ENCODE data around the gene CTBP1.

CTBP1 gene

DNA sequence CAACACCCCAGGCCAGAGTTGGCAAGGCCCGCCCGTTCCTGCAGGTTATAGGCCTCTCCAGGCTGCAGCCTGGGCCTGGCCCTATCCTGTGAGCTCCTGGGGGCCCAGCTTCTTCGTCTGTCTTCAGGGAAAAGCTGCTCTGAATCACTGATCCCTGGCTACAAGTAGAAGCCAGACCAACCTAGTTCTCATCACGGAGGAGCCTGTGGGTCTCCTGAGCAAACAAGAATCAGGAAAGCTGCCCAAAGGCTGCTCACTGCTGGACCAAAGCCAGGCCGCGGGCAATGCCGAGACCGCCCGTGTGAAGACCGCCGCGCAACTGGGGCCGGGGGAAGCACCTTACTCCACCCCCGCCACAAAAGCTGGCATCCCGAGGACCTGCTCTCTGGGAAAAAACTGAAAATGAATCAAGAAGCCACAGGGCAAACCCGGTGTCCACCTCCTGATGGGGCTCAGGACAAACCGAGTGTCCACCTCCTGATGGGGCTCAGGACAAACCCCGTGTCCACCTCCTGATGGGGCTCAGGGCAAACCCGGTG, 12.8 kb downstream of the CTBP1 start:
- Histone ChIP-seq H3K9me3 (ENCODE audit: severe bottlenecking) (no peaks in the 10 kb centered on the region), H3K36me3 (peaks cover 79% of the 10 kb centered on the region), H3K4me3 (ENCODE audit: low read depth, low read length) (no peak overlapping the region), H3K27ac (no peak overlapping the region), H3K27me3 (ENCODE audit: insufficient read depth, low read depth, severe bottlenecking) (no peaks in the 10 kb centered on the region)
- no peak for DNase-seq
- TF ChIP-seq, protein P1, sequence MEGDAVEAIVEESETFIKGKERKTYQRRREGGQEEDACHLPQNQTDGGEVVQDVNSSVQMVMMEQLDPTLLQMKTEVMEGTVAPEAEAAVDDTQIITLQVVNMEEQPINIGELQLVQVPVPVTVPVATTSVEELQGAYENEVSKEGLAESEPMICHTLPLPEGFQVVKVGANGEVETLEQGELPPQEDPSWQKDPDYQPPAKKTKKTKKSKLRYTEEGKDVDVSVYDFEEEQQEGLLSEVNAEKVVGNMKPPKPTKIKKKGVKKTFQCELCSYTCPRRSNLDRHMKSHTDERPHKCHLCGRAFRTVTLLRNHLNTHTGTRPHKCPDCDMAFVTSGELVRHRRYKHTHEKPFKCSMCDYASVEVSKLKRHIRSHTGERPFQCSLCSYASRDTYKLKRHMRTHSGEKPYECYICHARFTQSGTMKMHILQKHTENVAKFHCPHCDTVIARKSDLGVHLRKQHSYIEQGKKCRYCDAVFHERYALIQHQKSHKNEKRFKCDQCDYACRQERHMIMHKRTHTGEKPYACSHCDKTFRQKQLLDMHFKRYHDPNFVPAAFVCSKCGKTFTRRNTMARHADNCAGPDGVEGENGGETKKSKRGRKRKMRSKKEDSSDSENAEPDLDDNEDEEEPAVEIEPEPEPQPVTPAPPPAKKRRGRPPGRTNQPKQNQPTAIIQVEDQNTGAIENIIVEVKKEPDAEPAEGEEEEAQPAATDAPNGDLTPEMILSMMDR (IDR thresholded peaks at IDR 0.05; ENCODE audit: low read depth, low read length): no peak

DNA sequence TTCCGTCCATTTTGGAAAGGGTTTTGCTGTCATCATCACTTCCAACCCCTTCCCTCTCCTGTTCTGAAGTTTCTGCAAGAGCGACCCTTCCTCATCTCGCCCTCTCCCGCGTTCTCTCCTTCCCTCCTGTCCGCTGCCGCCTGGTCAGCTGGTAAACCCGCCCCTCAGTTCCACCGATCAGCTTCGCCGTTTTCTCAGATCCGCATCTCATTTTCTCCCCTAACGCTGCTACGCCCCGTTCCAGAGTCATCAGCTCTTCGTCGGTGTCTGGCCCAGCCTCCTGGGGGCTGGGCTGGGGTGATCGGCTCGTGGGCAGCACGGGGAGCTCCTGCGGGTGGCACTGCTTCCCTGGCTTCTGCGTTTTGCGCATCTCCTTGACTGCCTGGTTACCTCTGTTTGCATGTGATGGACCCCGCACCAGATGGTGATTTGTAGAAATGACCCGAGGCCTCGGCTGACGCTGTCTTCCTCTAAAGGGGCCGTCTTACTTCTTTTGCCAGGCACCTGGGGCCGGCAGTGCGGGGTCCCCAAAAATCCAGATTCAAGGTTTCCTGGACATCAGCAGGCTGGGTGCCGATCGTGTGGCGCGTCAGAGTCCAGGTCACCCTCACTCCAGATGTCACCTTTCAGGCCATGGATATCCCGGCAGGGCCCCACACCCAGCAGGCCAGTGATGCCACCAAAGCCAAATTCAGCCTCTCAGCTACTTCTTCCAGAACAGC, 13.4 kb downstream of the CTBP1 start:
- H3K27ac ChIP-seq: no peak overlapping the region
- peaks cover 79% of the 10 kb centered on the region for H3K36me3 ChIP-seq
- no peaks in the 10 kb centered on the region for H3K27me3 ChIP-seq (ENCODE audit: insufficient read depth, low read depth, severe bottlenecking)
- DNase-seq: no peak
- H3K4me3 ChIP-seq (ENCODE audit: low read depth, low read length): no peak overlapping the region
- TF ChIP-seq, protein P1 (IDR thresholded peaks at IDR 0.05; ENCODE audit: low read depth, low read length): no peak
- H3K9me3 ChIP-seq (ENCODE audit: severe bottlenecking): no peaks in the 10 kb centered on the region

DNA sequence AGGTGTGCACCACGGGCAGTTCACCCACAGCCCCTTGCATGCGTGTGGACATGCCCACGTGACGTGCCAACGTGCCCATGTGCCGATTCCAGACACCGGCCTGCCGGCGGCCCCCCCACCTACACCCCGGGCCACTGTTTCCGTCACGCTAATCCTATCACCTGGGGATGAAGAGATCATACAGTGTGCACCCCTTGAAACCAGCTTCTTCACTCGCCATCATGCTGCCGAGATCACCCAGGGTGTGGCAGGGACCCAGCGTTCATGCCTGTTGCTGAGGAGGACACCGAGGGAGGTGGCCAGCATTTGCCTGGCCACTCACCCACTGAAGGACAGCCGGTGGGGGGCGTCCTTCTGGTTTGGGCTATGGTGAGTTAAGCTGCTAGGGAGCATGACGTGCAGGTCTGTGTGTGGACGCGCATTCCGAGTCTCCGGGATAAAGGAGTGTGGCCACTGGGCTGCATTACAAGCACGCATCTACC, 14.1 kb downstream of the CTBP1 start:
- no peaks in the 10 kb centered on the region for H3K9me3 ChIP-seq (ENCODE audit: severe bottlenecking)
- H3K27me3 ChIP-seq (ENCODE audit: insufficient read depth, low read depth, severe bottlenecking): no peaks in the 10 kb centered on the region
- no peak for DNase-seq
- TF ChIP-seq, protein P1 (IDR thresholded peaks at IDR 0.05; ENCODE audit: low read depth, low read length): no peak
- H3K4me3 ChIP-seq (ENCODE audit: low read depth, low read length): no peak overlapping the region
- no peak overlapping the region for H3K27ac ChIP-seq
- peaks cover 85% of the 10 kb centered on the region for H3K36me3 ChIP-seq

DNA sequence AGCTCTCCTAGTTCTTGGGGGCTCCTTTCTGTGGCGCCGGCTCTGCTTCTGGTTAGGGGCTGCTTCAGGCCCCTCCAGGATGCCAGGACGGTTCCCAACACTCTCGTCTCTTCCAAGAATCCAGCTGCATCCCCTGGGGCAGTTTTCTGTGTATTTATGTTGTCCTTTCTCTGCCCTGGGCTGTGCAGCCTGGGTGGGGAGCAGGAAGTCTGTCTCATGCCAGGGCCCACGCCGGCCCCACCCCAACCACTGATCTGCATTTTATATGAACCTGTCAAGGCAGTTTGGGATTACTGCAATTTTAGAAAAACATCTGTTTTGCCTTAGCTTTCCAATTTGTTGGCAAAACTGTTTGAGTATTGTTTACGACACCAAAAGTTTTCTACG, 14.6 kb downstream of the CTBP1 start:
- no peaks in the 10 kb centered on the region for H3K27me3 ChIP-seq (ENCODE audit: insufficient read depth, low read depth, severe bottlenecking)
- TF ChIP-seq, protein P1 (IDR thresholded peaks at IDR 0.05; ENCODE audit: low read depth, low read length): no peak
- no peak overlapping the region for H3K27ac ChIP-seq
- H3K4me3 ChIP-seq (ENCODE audit: low read depth, low read length): no peak overlapping the region
- H3K9me3 ChIP-seq (ENCODE audit: severe bottlenecking): no peaks in the 10 kb centered on the region
- peaks cover 85% of the 10 kb centered on the region for H3K36me3 ChIP-seq
- no peak for DNase-seq

DNA sequence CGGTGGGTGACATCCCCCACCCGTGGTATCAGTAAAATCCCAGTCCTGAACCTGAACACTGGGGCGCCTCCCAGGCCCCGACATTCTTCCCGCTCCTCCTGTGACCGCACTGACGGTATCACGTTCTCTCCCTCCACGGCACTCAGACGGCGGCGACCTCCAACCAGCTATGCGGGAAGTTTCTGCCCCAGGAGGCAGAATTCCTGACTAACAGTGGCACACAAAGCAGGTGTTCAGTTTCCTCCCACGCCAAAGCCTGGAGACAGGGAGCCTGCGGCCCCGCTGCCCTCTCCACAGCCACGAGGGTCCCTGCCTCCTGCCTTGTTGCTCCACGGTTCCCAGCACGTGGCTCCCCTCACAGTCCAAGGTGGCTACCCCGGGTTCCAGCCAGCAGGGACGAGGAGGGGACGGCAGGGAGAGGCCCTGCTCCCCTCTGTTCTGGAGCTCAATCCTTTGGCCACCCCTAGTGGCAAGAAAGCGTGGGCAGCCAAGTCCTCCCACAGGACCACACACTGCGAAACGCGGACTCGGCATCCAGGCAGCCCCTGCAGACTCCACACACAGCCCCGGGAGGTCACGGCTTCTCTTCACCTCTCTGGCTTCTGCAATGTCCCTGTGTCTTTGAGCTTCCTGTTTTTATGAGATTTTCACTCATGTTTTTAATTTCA, 15.2 kb downstream of the CTBP1 start:
- no peaks in the 10 kb centered on the region for H3K9me3 ChIP-seq (ENCODE audit: severe bottlenecking)
- peaks cover 85% of the 10 kb centered on the region for H3K36me3 ChIP-seq
- H3K27ac ChIP-seq: no peak overlapping the region
- H3K27me3 ChIP-seq (ENCODE audit: insufficient read depth, low read depth, severe bottlenecking): no peaks in the 10 kb centered on the region
- no peak overlapping the region for H3K4me3 ChIP-seq (ENCODE audit: low read depth, low read length)
- DNase-seq: no peak
- TF ChIP-seq, protein P1 (IDR thresholded peaks at IDR 0.05; ENCODE audit: low read depth, low read length): peak; percentile 58
